A549 (cell line): ENCODE data around the gene GIMD1.

Experiments used
- ELK1 ChIP-seq: fragments of 150-350 bp; IDR thresholded peaks from 2 replicates; pipeline ENCODE4 v1.6.1; 2014; ENCODE audit warnings: low read depth, mild to moderate bottlenecking, low read length
- REST ChIP-seq: fragments of 200-600 bp; sonication (generic); IDR thresholded peaks from 2 replicates; pipeline ENCODE4 v1.6.1; 2016; ENCODE audit warnings: antibody characterized with exemption, mild to moderate bottlenecking, moderate library complexity
- TF ChIP-seq, protein P1 (sequence below): IDR thresholded peaks from 2 replicates; pipeline ENCODE4 v1.6.1; 2012

DNA sequence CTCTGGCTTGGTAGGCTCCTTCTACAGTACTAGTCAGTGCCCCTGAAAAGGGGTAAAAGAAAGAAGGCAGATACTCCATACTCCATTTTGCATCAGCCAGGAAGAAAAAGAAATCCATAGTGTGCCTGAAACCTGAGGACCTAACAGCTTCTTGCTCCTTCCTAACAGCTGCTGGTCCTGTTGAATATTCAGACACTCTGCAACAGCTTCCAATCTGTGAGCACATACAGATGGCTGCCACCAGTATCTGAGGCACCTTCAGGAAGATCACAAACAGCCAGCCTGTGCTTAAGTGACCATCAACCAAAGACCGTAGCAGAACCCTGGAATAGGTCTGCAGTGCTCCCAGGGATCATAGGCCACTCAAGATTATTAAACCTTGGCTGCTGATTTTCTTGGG is 4.3 kb downstream of the GIMD1 start:
- TF ChIP-seq REST (no peak), ELK1 (no peak)
- TF ChIP-seq, protein P1, sequence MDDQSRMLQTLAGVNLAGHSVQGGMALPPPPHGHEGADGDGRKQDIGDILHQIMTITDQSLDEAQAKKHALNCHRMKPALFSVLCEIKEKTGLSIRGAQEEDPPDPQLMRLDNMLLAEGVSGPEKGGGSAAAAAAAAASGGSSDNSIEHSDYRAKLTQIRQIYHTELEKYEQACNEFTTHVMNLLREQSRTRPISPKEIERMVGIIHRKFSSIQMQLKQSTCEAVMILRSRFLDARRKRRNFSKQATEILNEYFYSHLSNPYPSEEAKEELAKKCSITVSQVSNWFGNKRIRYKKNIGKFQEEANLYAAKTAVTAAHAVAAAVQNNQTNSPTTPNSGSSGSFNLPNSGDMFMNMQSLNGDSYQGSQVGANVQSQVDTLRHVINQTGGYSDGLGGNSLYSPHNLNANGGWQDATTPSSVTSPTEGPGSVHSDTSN = no peak
